Measurements from ENCODE around the gene C6orf89. TPM values are rescaled to one million over a fixed set of nuclear protein-coding genes. Genes with fewer than 3 reads are reported as not detected.

C6orf89 gene
- total RNA-seq, 1 experiment from 2014 or later = 40.1 TPM

DNA sequence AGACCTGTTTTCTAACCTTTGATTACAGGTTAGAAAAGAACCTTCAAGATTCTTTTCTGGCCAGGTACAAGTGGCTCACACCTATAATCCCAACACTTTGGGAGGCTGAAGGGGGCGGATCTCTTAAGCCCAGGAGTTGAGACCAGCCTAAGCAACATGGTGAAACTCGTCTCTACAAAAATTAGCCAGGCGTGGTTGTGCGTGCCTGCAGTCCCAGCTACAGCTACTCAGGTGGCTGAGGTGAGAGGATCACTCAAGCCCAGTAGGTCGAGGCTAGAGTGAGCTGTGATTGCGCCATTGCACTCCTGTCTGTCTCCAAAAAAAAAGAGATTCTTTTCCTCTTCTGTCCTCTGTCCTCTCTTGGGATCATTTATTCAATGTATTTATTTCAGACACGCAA is 25.6 kb upstream of the C6orf89 start:
- H3K9me2 ChIP-seq (ENCODE audit: insufficient read depth) = no peaks in the 10 kb centered on the region
- no TSS peak for BruUV-seq (replicated peaks)
- TF ChIP-seq EZH2 (IDR thresholded peaks at IDR 0.05; ENCODE audit: low read depth) = no peak
- TF ChIP-seq, protein P1, sequence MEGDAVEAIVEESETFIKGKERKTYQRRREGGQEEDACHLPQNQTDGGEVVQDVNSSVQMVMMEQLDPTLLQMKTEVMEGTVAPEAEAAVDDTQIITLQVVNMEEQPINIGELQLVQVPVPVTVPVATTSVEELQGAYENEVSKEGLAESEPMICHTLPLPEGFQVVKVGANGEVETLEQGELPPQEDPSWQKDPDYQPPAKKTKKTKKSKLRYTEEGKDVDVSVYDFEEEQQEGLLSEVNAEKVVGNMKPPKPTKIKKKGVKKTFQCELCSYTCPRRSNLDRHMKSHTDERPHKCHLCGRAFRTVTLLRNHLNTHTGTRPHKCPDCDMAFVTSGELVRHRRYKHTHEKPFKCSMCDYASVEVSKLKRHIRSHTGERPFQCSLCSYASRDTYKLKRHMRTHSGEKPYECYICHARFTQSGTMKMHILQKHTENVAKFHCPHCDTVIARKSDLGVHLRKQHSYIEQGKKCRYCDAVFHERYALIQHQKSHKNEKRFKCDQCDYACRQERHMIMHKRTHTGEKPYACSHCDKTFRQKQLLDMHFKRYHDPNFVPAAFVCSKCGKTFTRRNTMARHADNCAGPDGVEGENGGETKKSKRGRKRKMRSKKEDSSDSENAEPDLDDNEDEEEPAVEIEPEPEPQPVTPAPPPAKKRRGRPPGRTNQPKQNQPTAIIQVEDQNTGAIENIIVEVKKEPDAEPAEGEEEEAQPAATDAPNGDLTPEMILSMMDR (conservative IDR thresholded peaks at IDR 0.05) = no peak
- no peak overlapping the region for H3K27ac ChIP-seq
- H3K27me3 ChIP-seq (ENCODE audit: insufficient read depth, low read depth) = no peaks in the 10 kb centered on the region
- H3K4me3 ChIP-seq = no peak overlapping the region
- peaks cover 17% of the 10 kb centered on the region; the same call in 1 of the 2 replicates for H3K36me3 ChIP-seq (ENCODE audit: low read depth)
- ChIA-PET POLR2A (ENCODE audit: unreplicated experiment) (no interaction called here), CTCF (no interaction called here)
- H4K20me1 ChIP-seq (ENCODE audit: insufficient read depth) = no peaks in the 10 kb centered on the region
- peaks cover 5% of the 10 kb centered on the region; the same call in 1 of the 2 replicates for H3F3A ChIP-seq (ENCODE audit: insufficient read depth, low read depth)
- no peaks in the 10 kb centered on the region; the same call in 1 of the 2 replicates for H3K4me1 ChIP-seq (replicated peaks; ENCODE audit: insufficient read depth)
- no peaks in the 10 kb centered on the region for H3K9me3 ChIP-seq (ENCODE audit: insufficient read depth, low read depth)
- intact Hi-C loops (cut with micrococcal nuclease; ENCODE audit: unreplicated experiment) = no loop called here
- H2AFZ ChIP-seq = no peak overlapping the region
- H3K4me2 ChIP-seq = no peak overlapping the region
- H3K79me2 ChIP-seq (ENCODE audit: low read depth) = peaks cover 6% of the 10 kb centered on the region; the same call in 1 of the 2 replicates
- DNase-seq = no peak

GRCh38 chr6:36862164-36862847 is 23.4 kb upstream of the C6orf89 start:
- Histone ChIP-seq H3K9me3 (ENCODE audit: insufficient read depth, low read depth) (no peaks in the 10 kb centered on the region), H3K27me3 (ENCODE audit: insufficient read depth, low read depth) (no peaks in the 10 kb centered on the region), H3K4me1 (replicated peaks; ENCODE audit: insufficient read depth) (no peaks in the 10 kb centered on the region; the same call in 1 of the 2 replicates), H3K4me2 (no peak overlapping the region), H3K9me2 (ENCODE audit: insufficient read depth) (no peaks in the 10 kb centered on the region), H3K4me3 (no peak overlapping the region), H4K20me1 (ENCODE audit: insufficient read depth) (no peaks in the 10 kb centered on the region; the same call in 1 of the 2 replicates), H3K36me3 (ENCODE audit: low read depth) (no peaks in the 10 kb centered on the region), H3F3A (ENCODE audit: insufficient read depth, low read depth) (peaks cover 3% of the 10 kb centered on the region; the same call in 1 of the 2 replicates), H3K27ac (no peak overlapping the region), H2AFZ (no peak overlapping the region), H3K79me2 (ENCODE audit: low read depth) (peaks cover 6% of the 10 kb centered on the region)
- no TSS peak for BruUV-seq (replicated peaks)
- intact Hi-C loops (cut with micrococcal nuclease; ENCODE audit: unreplicated experiment) = no loop called here
- TF ChIP-seq, protein P1 (conservative IDR thresholded peaks at IDR 0.05) = no peak
- no peak for TF ChIP-seq EZH2 (IDR thresholded peaks at IDR 0.05; ENCODE audit: low read depth)
- ChIA-PET POLR2A (ENCODE audit: unreplicated experiment) (no interaction called here), CTCF (no interaction called here)
- DNase-seq = no peak

- Histone ChIP-seq H3K9me3 (ENCODE audit: insufficient read depth, low read depth) (no peaks in the 10 kb centered on the region), H3K4me1 (replicated peaks; ENCODE audit: insufficient read depth) (no peaks in the 10 kb centered on the region; the same call in 1 of the 2 replicates), H3F3A (ENCODE audit: insufficient read depth, low read depth) (peaks cover 3% of the 10 kb centered on the region; the same call in 1 of the 2 replicates), H3K9me2 (ENCODE audit: insufficient read depth) (no peaks in the 10 kb centered on the region), H3K4me2 (no peak overlapping the region), H3K36me3 (ENCODE audit: low read depth) (no peaks in the 10 kb centered on the region), H3K27me3 (ENCODE audit: insufficient read depth, low read depth) (no peaks in the 10 kb centered on the region), H3K4me3 (no peak overlapping the region), H3K79me2 (ENCODE audit: low read depth) (peaks cover 6% of the 10 kb centered on the region), H3K27ac (no peak overlapping the region), H4K20me1 (ENCODE audit: insufficient read depth) (no peaks in the 10 kb centered on the region; the same call in 1 of the 2 replicates), H2AFZ (no peak overlapping the region)
- POLR2A ChIA-PET (ENCODE audit: unreplicated experiment) = no interaction called here
- BruUV-seq (replicated peaks) = no TSS peak
- intact Hi-C loops (cut with micrococcal nuclease; ENCODE audit: unreplicated experiment) = no loop called here
- no peak for TF ChIP-seq EZH2 (IDR thresholded peaks at IDR 0.05; ENCODE audit: low read depth)
- TF ChIP-seq, protein P1 (conservative IDR thresholded peaks at IDR 0.05) = no peak
- CTCF ChIA-PET = no interaction called here
- DNase-seq = no peak
Observed at GRCh38 chr6:36862848-36863382, 22.8 kb upstream of the C6orf89 start.
